22Rv1 (cell line): ENCODE data around the gene AFF1.

Experiments used
- H3K27ac ChIP-seq: fragments of 450-650 bp; 2 replicates; pipeline ENCODE4 v1.5.1; 2017
- ZFX ChIP-seq: fragments of 450-650 bp; IDR thresholded peaks from 2 replicates; pipeline ENCODE4 v1.6.1; 2017; ENCODE audit warnings: antibody characterized with exemption, borderline replicate concordance
- TF ChIP-seq, protein P1 (sequence below): fragments of 450-650 bp; IDR thresholded peaks from 2 replicates; pipeline ENCODE4 v1.5.1; 2017; ENCODE audit warnings: mild to moderate bottlenecking

The AFF1 gene

GRCh38 chr4:86967073-86967472, 32.3 kb downstream of the AFF1 start:
- TF ChIP-seq, protein P1, sequence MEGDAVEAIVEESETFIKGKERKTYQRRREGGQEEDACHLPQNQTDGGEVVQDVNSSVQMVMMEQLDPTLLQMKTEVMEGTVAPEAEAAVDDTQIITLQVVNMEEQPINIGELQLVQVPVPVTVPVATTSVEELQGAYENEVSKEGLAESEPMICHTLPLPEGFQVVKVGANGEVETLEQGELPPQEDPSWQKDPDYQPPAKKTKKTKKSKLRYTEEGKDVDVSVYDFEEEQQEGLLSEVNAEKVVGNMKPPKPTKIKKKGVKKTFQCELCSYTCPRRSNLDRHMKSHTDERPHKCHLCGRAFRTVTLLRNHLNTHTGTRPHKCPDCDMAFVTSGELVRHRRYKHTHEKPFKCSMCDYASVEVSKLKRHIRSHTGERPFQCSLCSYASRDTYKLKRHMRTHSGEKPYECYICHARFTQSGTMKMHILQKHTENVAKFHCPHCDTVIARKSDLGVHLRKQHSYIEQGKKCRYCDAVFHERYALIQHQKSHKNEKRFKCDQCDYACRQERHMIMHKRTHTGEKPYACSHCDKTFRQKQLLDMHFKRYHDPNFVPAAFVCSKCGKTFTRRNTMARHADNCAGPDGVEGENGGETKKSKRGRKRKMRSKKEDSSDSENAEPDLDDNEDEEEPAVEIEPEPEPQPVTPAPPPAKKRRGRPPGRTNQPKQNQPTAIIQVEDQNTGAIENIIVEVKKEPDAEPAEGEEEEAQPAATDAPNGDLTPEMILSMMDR = no peak
- TF ChIP-seq ZFX = no peak
- H3K27ac ChIP-seq = no peak overlapping the region

DNA sequence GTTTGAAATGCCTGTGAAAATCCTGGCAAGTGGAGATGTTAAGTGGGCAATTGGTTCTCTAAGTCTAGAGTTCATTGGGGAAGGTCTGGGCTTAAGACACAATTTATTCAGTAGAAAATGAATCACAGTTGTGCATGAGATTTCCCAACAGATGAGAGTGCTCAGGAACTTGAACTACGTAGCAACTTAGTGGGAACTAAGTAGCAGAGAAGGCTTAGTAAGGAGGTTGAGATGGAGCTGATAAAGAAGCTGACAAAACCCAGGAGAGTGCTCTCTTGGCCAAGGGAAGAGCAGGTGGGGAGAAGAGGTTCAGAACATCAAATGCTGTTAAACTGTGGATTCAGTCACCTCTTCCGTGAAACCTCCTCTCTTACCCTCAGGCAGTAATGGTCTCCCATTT, 33.0 kb downstream of the AFF1 start:
- no peak for TF ChIP-seq ZFX
- TF ChIP-seq, protein P1 = no peak
- no peak overlapping the region for H3K27ac ChIP-seq

GRCh38 chr4:86968547-86968946, 33.7 kb downstream of the AFF1 start:
- no peak overlapping the region for H3K27ac ChIP-seq
- TF ChIP-seq, protein P1 = no peak
- no peak for TF ChIP-seq ZFX

DNA sequence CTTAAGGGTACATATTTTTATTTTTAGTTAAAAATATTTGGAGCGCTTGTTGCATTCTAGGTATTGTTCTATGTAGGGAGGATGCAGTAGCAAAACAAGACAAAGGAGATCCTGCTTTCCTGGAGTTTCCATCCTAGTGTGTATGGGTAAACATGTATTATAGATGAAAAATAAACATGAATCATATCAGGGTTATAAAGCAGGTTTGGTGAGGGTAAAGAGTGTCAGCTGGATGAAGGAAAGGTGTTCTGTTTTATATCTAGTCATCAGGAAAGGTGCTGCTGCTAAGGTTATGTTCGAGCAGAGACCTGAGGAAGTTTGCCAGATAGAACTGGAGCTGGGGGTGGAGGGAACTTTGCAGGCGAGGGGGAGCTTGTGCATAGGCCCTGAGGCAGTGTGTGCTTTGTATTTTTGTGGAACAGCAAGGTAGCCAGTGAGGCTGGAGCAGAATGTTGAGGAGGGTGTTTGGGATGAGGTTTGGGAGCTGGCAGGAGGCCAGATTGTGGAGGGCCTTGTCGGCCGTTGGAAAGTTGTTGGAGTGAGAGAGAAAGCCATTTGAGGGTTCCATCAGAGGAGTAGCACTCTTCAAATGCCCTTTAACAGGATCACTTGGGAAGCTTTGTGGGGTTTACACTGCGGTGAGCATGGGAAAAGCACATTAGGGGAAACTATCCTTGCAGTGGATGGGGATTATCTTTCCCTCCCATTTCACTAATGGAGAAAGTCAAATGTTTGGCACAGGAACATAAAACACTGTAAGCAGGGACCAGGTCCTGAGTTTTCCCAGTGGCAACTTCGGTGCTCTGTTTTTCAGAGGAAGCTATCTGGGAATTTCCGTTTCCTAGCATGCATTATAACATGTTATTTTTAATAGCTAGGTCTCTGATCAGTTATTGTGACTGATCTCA, 35.9 kb downstream of the AFF1 start:
- H3K27ac ChIP-seq = no peak overlapping the region; the same call in 1 of the 2 replicates
- TF ChIP-seq ZFX = no peak
- TF ChIP-seq, protein P1 = no peak

DNA sequence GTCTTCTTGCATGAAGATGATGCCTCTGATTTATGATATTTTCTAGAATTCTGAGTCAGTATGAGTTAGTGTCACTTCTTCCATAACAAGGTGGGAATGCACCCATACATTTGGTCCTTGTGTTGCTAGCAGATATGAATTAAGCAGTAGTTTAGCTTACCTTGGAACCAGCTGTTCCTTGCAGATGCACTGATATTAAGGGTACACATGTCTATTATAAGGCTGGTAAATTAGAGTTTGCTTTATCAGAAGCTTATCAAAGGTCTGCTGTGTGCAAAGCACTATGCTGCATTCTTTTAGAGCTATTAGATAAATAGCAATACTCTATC, 36.5 kb downstream of the AFF1 start:
- TF ChIP-seq, protein P1 = no peak
- no peak for TF ChIP-seq ZFX
- no peak overlapping the region for H3K27ac ChIP-seq

GRCh38 chr4:86972997-86973396, 38.2 kb downstream of the AFF1 start:
- H3K27ac ChIP-seq = no peak overlapping the region
- TF ChIP-seq, protein P1 = no peak
- no peak for TF ChIP-seq ZFX

DNA sequence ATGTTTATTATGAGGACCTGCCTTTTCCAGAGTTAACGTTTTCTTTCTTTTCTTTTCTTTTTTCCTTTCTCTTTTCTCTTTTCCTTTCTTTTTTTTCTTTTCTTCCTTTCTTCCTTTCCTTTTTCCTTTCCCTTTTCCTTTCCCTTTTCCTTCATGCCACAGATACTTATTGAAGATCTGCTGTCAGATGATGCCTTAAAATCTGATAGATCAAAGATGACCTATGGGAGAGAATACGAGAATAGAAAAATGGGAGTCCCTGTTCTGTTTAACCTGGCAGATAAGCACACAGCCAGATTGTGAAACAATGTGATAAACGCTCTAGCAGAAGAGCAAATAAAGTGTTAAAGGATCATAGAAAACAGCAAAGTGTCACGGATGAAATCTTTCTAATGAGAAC, 38.9 kb downstream of the AFF1 start:
- H3K27ac ChIP-seq = no peak overlapping the region
- TF ChIP-seq, protein P1 = no peak
- no peak for TF ChIP-seq ZFX
